Testis (tissue), 3 donors: ENCODE measurements around the gene ZNF670. TPM values are rescaled to one million over a fixed set of nuclear protein-coding genes. Genes with fewer than 3 reads are reported as not detected.

Source experiments
- DNase-seq: peaks from one replicate; pipeline ENCODE4 v3.0.0-alpha.2; 2019
- H3K27ac ChIP-seq, 2 donors: fragments of 200-600 bp; sonication (generic); one replicate each; pipeline ENCODE4 v1.5.1; 2019
- H3K27me3 ChIP-seq: fragments of 200-600 bp; sonication (generic); one replicate; pipeline ENCODE4 v1.5.1; 2019
- H3K36me3 ChIP-seq: fragments of 200-600 bp; sonication (generic); one replicate; pipeline ENCODE4 v1.5.1; 2017; ENCODE audit warnings: low read depth; ENCODE audit errors: missing control alignments
- H3K4me1 ChIP-seq: fragments of 200-600 bp; sonication (generic); one replicate; pipeline ENCODE4 v1.5.1; 2019
- H3K4me3 ChIP-seq, 2 donors: fragments of 200-600 bp; sonication (generic); one replicate each; pipeline ENCODE4 v1.5.1; 2017 to 2019
- H3K9me3 ChIP-seq: fragments of 200-600 bp; sonication (generic); one replicate; pipeline ENCODE4 v1.5.1; 2017
- POLR2A ChIP-seq: fragments of 450-650 bp; IDR thresholded peaks from one replicate; pipeline ENCODE4 v1.6.1; 2017; ENCODE audit warnings: antibody characterized with exemption, mild to moderate bottlenecking, moderate library complexity
- WGBS, 2 donors: methylation state at CpG; one replicate each; pipeline ENCODE4 v1.1.5; 2018; 5-methylcytosine and 5-hydroxymethylcytosine counted together
- intact Hi-C: fragments of 100-400 bp; cut with DNase I; formaldehyde crosslinking; loops from one replicate; pipeline ENCODE4 v1.15.1; 2023; ENCODE audit warnings: low total_unique reads
- polyA plus RNA-seq: library from polyadenylated mRNA; stranded (reverse); fragments of 350-450 nt; fragmentation: Illumina TruSeq; extraction: RNeasy Lipid Tissue Mini Kit (QIAGEN cat#74804); gene quantifications from one replicate; pipeline ENCODE4 v1.2.3, GENCODE V29; 2014; ENCODE audit warnings: low read depth, low replicate concordance; ENCODE audit not compliant: insufficient read depth
- total RNA-seq, 2 donors: library from RNA; depleted of rRNA; stranded (reverse); fragments of >200 nt; gene quantifications; one replicate each; pipeline ENCODE4 v1.2.3, GENCODE V29; 2016
- TF ChIP-seq, protein P1 (sequence below), 3 experiments: fragments of 450-650 bp in 2 of 3; fragments of 200-600 bp in 1 of 3; sonication (generic) in 1 of 3; IDR thresholded peaks; one replicate each; pipeline ENCODE4 v1.5.1; 2016 to 2019; ENCODE audit warnings: antibody characterized with exemption in 3 of 3, mild to moderate bottlenecking in 2 of 3, moderate library complexity in 1 of 3

The ZNF670 gene
- total and polyA plus RNA-seq, 3 donors from 2014 or later: 3.5 to 5.5 (median 5.4) TPM

DNA sequence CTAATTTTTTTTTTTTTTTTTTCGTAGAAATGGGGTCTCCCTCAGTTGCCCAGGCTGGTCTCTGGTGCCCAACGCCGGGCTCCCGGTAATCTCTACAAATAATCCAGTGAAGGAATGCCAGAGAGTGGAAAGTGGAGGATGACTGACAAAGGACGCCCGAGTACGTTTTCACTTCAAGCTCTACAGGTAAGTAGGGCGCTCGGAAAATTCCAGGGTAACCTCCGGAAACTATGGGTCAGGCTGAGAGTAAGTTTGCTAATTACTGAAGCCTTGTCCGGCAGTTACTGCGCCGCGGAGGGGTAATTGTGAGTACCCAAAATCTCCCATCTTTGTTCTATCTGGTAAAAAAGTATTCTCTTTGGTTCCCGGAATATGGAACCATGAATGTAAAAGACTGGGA is 27.4 kb upstream of the ZNF670 start:
- no peak for DNase-seq
- WGBS, 2 donors: 82 to 85% methylated on average over 15 of the region's 15 CpGs
- H3K4me1 ChIP-seq: peaks cover 5% of the 10 kb centered on the region
- no peaks in the 10 kb centered on the region for H3K27me3 ChIP-seq
- no peak for TF ChIP-seq POLR2A
- H3K9me3 ChIP-seq: no peaks in the 10 kb centered on the region
- intact Hi-C loops: no loop called here
- H3K27ac ChIP-seq: no peak overlapping the region
- H3K36me3 ChIP-seq: no peaks in the 10 kb centered on the region
- H3K4me3 ChIP-seq: no peak overlapping the region

DNA sequence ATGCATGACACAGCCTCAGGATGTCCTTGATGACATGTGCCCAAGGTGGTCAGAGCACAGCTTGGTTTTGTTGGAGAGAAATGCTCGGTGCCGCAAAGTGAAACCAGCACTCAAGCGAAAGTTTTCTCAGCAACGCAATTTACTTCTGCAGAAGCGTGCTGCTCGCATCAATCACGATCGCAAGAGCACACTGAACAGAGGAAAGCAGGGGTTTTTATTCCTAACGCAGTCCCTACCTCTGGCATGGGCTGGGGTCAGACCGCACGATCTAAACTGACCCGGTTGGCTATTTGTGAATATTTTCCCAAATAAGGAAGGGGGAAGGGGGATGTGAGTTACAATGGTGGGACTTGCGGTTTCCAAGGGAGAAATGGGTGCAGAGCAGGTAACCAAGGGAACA is 26.4 kb upstream of the ZNF670 start:
- no peak for DNase-seq
- intact Hi-C loops: no loop called here
- 41 to 57% methylated on average over 13 of the region's 13 CpGs for WGBS, 2 donors
- TF ChIP-seq, protein P1, sequence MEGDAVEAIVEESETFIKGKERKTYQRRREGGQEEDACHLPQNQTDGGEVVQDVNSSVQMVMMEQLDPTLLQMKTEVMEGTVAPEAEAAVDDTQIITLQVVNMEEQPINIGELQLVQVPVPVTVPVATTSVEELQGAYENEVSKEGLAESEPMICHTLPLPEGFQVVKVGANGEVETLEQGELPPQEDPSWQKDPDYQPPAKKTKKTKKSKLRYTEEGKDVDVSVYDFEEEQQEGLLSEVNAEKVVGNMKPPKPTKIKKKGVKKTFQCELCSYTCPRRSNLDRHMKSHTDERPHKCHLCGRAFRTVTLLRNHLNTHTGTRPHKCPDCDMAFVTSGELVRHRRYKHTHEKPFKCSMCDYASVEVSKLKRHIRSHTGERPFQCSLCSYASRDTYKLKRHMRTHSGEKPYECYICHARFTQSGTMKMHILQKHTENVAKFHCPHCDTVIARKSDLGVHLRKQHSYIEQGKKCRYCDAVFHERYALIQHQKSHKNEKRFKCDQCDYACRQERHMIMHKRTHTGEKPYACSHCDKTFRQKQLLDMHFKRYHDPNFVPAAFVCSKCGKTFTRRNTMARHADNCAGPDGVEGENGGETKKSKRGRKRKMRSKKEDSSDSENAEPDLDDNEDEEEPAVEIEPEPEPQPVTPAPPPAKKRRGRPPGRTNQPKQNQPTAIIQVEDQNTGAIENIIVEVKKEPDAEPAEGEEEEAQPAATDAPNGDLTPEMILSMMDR (IDR thresholded peaks at IDR 0.05): no peak
- TF ChIP-seq POLR2A: no peak
- no peaks in the 10 kb centered on the region for H3K9me3 ChIP-seq
- no peaks in the 10 kb centered on the region for H3K27me3 ChIP-seq
- no peaks in the 10 kb centered on the region for H3K4me1 ChIP-seq
- no peaks in the 10 kb centered on the region for H3K36me3 ChIP-seq
- no peak overlapping the region for H3K27ac ChIP-seq
- peak overlapping the region; percentile 71 to 94 for H3K4me3 ChIP-seq

DNA sequence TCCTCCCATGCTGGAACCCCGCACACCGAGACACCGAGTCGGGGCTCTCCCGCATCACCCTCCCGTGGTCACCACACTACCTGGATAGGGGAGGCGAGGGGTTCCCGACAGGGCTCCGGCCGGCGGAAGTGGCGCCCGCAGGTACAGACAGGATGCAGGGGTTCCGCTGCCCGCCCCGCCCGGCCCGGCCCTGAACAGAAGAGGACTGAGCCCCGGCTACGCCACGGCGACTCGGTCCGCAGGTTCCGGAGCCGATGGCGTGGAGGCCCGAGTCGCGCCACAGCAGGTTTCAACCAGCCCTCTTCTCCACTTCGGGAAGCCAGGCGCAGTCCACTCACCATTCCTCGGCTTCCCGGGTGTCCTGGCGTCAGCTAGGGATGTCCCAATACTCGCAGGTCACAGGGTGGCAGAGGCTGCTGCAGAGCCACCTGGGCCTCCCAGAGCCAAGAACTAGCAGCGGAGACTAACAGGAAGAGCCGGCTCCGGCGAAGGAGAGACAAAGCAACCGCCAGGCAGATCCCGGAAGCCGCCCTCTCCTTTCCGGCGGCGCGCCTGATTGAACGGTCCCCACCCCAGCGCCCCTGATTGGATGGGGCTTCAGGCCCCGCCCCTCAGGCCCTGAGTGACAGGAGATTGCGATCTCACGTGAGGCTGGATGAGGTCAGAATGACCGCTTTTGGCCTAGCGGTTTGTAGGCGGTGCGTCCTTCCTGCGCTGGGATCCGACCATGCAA is 25.4 kb upstream of the ZNF670 start, which contains the start of gene ZNF669:
ZNF669 (minus strand) TSS at position 498 of the 733 bp plus-strand sequence; CDS start at position 341, 157 bp downstream.
- WGBS, 2 donors: 0 to 1% methylated on average over 30 to 58 of the region's 58 CpGs
- Histone ChIP-seq H3K36me3 (no peaks in the 10 kb centered on the region), H3K27me3 (no peaks in the 10 kb centered on the region), H3K27ac (peak within 1 kb of the TSS; percentile 75 to 79), H3K9me3 (no peaks in the 10 kb centered on the region), H3K4me1 (no peaks in the 10 kb centered on the region), H3K4me3 (peak within 1 kb of the TSS; percentile 71 to 94)
- TF ChIP-seq, protein P1 (IDR thresholded peaks at IDR 0.05): no peak
- peak; percentile 45 for TF ChIP-seq POLR2A
- peak; percentile 99 for DNase-seq
- intact Hi-C loops: no loop called here

DNA sequence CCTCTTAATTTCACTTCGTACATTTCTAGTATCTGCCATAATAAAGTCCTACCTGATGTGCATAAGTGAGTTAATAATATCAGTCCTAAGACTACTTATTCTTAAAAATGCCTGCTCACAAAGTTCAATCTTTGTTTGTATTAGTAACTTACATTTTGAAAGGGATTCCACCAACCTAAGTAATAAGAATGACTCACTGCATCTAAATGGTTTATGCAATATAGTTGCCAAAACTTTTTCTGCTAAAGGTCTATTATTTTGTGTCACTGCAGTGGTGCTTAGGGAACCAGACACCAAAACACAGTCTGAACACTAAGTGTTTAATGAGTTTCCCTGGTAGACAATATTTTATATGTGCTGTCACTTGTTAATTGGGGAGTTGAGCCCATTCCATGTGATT is 23.8 kb upstream of the ZNF670 start:
- H3K4me1 ChIP-seq: no peaks in the 10 kb centered on the region
- TF ChIP-seq POLR2A: no peak
- TF ChIP-seq, protein P1 (IDR thresholded peaks at IDR 0.05): no peak
- H3K36me3 ChIP-seq: no peaks in the 10 kb centered on the region
- H3K9me3 ChIP-seq: no peaks in the 10 kb centered on the region
- H3K4me3 ChIP-seq: no peak overlapping the region
- WGBS, 2 donors: 95 to 98% methylated on average over 1 of the region's 1 CpG
- H3K27ac ChIP-seq: no peak overlapping the region
- no peaks in the 10 kb centered on the region for H3K27me3 ChIP-seq
- no peak for DNase-seq
- intact Hi-C loops: no loop called here

DNA sequence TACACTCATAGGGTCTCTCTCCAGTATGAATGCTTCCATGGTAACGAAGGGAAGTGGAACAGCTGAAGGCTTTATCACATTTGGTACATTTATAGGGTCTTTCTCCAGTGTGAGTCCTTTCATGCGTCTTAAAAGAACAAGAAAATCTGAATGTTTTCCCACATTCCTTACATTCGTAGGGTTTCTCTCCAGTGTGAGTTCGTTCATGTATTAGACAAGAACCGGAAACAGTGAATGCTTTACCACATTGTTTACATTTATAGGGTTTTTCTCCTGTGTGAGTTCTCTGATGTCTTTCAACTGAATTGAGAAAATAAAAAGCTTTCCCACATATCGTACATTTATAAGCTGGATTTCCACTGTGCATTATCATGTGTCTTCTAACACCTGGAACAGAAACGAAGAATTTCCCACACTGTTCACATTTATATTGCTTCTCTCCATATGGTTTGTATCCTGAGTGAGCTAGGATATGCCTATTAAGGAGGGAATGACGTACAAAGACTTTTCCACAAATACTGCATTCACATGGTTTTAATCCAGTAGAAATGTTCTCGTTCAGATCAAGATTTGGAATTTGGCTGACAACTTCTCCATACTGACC is 22.2 kb upstream of the ZNF670 start:
- intact Hi-C loops: no loop called here
- H3K9me3 ChIP-seq: no peaks in the 10 kb centered on the region
- no peaks in the 10 kb centered on the region for H3K4me1 ChIP-seq
- WGBS, 2 donors: 95 to 96% methylated on average over 9 of the region's 9 CpGs
- H3K27me3 ChIP-seq: no peaks in the 10 kb centered on the region
- H3K4me3 ChIP-seq: no peak overlapping the region
- no peak overlapping the region for H3K27ac ChIP-seq
- no peak for DNase-seq
- TF ChIP-seq POLR2A: no peak
- TF ChIP-seq, protein P1 (IDR thresholded peaks at IDR 0.05): no peak
- H3K36me3 ChIP-seq: no peaks in the 10 kb centered on the region
